ENCODE data around the gene CLIC5.

The CLIC5 gene

DNA sequence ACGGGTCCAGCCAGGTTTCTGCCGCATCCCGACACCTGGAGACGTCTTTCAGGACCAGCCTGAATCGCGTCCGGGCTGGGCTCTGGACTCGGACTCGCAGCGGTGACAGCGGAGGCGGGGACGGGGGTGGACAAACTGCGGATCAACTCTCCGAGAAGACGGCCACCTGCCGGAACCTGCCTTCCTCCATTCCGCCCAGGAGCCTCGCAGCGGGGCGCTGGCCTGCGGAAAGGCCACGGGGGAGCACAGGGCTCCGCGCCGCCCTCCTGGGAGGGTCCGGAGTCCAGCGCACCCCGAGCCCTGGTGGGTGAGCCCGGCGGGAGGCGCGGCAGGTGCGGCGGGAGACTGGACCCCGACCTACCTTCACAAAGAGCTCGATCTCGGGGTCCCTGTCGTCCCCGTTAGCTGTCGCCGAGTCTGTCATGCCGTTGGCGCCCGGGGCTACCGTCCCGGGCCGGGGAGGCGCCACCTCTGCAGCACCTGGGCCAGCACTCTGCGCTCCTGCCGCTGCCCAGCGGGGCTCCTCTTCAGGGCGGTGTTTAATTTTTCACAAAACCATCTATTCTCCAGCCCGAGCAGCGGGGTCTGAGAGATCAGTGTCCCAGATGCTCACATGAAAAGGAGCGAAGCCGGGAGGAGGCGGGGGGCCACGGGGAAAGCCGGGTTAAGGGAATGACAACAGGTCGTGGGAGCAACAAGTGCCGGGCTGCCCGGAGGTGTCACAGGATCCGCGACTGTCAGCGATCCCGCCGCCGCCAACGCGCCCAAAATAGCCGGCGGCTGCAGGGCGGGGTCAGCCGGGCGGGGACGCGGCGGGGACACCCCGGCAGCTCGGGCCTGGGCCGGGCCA is at the start of gene CLIC5:
CLIC5 (minus strand) TSS at position 742 of the 850 bp plus-strand sequence; CDS start at position 424, 318 bp downstream.
- DNase-seq (ENCODE audit: low read depth) = no peak

- DNase-seq (ENCODE audit: low read depth) = no peak
Observed at GRCh38 chr6:46062991-46063390, 47.3 kb upstream of the CLIC5 start.

DNA sequence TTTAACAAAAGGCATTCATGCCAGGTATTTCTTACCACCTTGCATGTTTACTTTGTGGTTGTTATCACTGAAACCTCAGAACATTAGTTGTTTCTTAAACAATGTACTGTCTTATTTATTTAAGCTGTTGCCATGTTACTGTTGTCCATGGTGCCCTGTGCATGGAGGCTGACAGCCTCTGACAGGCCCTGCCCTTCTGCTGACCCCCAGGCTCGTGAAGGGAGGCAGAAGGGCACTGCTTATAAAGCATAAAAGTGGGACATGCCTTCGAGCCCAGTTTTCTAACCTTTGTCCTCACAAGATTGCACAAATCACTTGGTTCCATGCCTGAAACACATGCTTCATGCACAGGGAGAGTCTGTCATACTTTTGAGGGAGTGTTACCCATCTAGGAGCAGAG is 46.7 kb upstream of the CLIC5 start:
- no peak for DNase-seq (ENCODE audit: low read depth)

- DNase-seq (ENCODE audit: low read depth) = no peak
Observed at GRCh38 chr6:46061497-46061896, 45.8 kb upstream of the CLIC5 start.

GRCh38 chr6:46059608-46060007 is 43.9 kb upstream of the CLIC5 start:
- no peak for DNase-seq (ENCODE audit: low read depth)

- no peak for DNase-seq (ENCODE audit: low read depth)
Observed at GRCh38 chr6:46058951-46059350, 43.3 kb upstream of the CLIC5 start.

GRCh38 chr6:46057792-46058191 is 42.1 kb upstream of the CLIC5 start:
- DNase-seq (ENCODE audit: low read depth) = no peak

DNA sequence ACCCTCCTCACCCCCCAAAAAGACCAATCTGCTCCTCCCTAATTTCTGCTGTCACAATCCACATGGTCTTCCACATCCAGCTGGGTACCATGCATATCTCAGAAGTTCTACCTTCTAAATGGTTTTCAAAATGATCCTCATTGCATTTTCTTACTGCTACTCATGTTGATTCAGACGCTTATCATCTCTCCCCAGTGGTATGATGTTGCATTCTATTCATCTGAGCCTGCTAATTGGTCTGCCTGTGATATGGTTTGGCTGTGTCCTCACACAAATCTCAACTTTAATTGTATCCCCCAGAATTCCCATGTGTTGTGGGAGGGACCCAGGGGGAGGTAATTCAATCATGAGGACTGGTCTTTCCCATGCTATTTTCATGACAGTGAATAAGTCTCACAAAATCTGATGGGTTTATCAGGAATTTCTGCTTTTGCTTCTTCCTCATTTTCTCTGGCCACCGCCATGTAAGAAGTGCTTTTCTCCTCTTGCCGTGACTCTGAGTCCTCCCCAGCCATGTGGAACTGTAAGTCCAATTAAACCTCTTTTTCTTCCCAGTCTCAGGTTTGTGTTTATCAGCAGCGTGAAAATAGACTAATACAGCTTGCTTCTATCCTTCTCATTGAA is 41.4 kb upstream of the CLIC5 start:
- no peak for DNase-seq (ENCODE audit: low read depth)

DNA sequence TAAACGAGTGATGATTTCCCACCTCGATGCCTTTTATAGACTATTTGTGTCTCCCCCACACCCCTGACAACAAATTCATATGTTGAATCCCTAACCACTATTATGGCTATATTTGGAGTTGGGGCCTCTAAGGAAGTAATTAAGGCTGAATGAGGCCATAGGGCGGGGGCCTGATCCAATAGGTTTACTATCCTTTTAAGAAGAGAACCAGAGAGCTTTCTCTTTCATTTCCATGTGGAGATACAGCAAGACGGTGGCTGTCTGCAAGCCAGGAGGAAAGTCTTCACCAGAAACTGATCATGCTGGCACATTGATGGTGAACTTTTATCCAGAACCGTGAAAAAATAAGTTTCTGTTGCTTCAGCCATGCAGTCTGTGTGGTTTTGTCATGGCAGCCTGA is 38.9 kb upstream of the CLIC5 start:
- no peak for DNase-seq (ENCODE audit: low read depth)

GRCh38 chr6:46053039-46053933 is 37.6 kb upstream of the CLIC5 start:
- no peak for DNase-seq (ENCODE audit: low read depth)

GRCh38 chr6:46052479-46052878 is 36.8 kb upstream of the CLIC5 start:
- DNase-seq (ENCODE audit: low read depth) = no peak

DNA sequence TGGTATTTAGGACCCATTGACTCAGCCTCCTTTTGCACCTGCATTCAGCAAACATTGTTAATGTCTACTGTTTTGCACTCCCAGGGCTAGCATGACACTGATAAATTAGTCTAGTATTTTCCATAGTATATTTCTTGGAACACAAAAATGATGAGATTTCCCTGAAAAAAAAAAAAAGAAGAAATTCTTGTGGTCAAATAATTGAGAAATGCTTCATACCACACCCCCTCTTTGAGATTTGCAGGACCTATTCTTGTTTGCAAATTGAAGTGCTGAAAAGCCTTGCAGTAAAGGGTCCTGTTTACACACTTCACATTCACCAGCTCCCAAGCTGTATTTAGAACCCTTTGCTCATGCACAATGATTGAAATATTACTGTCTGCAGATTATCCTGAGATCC is 36.3 kb upstream of the CLIC5 start:
- DNase-seq (ENCODE audit: low read depth) = no peak

- DNase-seq (ENCODE audit: low read depth) = no peak
Observed at GRCh38 chr6:46050845-46051405, 35.3 kb upstream of the CLIC5 start.

GRCh38 chr6:46048646-46049297 is 33.1 kb upstream of the CLIC5 start:
- DNase-seq (ENCODE audit: low read depth) = no peak

DNA sequence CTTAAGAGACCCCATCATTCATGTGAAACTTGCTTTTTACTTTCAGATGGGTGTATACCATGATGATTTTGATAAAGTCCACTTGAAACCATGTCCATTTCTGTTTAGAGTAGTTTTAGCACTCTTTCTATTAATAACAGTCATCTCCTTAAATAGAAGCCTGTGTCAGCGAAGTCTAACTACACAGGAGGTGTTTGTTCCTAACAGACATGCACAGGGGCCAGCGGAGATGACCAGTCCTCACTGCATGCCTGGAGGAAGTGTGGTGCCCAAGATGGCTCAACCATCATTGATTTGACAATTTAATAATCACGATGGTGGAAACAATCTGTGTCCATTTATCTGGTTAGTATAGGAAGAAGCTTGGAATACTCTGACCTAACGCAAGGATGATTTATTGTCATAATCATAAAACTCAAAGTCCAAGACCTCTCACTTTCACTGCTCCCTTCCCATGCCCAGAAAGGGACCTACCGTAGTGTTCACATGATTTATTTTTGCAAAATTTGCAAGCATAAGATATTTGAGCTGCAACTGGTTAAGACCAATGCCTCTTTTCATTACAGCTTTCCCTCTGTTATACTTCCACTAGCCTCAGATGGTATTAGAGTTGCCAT is 31.0 kb upstream of the CLIC5 start:
- DNase-seq (ENCODE audit: low read depth) = no peak

DNA sequence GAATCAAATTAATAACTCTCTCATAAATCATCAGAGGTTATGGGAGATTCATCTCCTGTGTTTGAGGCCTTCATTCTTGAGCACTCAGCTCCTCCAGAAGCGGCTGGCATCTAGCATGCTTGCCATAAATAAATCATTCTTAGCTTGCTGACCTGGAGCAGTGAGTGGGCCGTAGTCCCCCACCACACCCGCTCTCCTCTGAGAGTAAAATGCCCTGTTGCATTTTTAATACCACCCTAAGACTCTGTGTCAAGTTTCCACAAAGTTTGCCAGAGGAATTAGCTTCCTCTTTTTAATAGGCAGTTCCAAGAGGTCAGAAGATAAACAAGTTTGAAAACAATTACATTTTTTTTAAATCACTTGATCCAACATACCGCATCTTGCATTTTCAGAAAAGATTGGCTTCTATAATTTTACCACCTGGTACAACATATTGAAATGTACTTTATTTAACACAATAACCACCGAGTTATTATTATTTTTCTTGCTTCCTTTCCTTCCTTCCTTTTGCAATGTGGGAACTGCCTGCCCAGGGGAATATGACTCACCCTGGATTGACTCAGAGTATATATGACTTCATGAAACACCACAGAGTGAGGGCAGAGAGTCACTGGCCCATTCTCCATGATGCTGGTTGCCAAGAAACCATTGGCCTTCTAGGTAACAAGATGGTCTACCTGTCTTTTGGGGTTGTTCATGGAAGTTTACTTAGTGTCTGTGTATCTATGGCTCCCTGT is 29.4 kb upstream of the CLIC5 start:
- DNase-seq (ENCODE audit: low read depth) = no peak

- DNase-seq (ENCODE audit: low read depth) = no peak
Observed at GRCh38 chr6:46042355-46042999, 26.8 kb upstream of the CLIC5 start.

DNA sequence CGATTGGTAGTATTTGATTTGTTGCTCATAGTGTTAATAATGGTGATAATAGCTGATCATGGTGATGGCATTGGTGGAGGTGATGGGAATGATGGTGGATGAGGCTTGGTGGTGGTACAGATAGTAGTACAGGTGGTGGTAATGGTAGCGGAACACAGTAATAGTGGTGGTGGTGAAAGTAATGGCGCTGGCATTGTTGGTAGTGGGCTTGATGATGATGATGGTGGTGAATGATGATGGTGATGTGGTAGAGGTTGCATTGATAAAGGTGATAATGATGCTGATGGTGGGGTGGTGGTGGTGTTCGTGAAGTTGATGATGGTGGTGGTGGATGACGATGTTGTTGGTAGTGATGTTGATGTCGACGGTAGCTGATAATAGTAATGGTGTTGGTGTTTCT is 24.6 kb upstream of the CLIC5 start:
- DNase-seq (ENCODE audit: low read depth) = no peak

DNA sequence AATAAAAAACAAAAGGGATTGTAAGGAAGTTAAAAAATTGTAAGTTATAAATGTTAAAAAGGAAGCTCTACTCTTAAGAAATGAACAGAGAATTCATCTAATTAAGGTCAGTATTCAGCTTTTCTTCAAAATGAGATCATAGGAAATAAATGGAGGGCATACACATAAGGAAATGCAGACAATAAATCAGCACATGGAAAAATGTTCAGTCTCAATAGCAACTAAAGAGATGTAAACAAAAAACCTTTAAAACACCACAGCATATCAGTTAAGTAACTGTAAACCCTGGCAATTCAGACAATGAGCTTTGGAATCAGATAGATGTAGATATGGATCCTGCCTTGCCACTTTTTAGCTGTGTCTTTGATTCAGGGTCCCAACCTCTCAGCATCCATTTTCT is 24.0 kb upstream of the CLIC5 start:
- DNase-seq (ENCODE audit: low read depth) = no peak

DNA sequence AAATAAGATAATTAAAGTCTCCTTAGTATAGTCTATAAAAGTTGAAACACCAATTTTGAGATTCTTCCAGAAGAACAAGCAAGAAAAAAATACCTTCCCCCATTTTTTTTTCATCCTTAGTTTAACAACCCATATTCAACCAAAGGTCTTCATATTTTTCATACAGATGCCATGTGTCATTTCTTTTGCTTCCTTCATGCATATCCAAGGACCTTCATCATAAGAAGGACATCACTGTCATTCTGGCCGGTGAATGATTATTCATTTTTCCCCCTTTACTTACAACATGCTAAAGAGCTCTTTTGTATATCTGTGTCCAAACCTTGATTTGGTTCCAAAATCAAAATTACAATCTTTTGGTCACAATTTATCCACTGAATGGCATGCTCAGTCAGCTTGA is 21.3 kb upstream of the CLIC5 start:
- DNase-seq (ENCODE audit: low read depth) = no peak

Measured in stimulated activated CD4-positive, alpha-beta T cell treated with anti-CD3 and anti-CD28 coated beads, Interleukin-2, amount 100 ng/mL, for 4 hours (primary cell).